GM19468 (cell line): Measurements from ENCODE around the gene PTDSS2.

Experiments
- ATAC-seq: cut with Tn5 transposase; IDR thresholded peaks from one replicate; pipeline ENCODE4 v1.9.1; 2021; ENCODE audit warnings: mild to moderate bottlenecking, moderate library complexity, moderate number of reproducible peaks; ENCODE audit not compliant: unreplicated experiment; ENCODE audit errors: extremely low read depth

Gene PTDSS2

GRCh38 chr11:520428-521176, 70.5 kb downstream of the PTDSS2 start:
- no peak for ATAC-seq

- no peak for ATAC-seq
Measured at GRCh38 chr11:521177-521688, 71.2 kb downstream of the PTDSS2 start.

GRCh38 chr11:526192-526591, 76.1 kb downstream of the PTDSS2 start:
- ATAC-seq = no peak

- no peak for ATAC-seq
Measured at GRCh38 chr11:528166-528814, 78.2 kb downstream of the PTDSS2 start.

- no peak for ATAC-seq
Measured at GRCh38 chr11:528815-529727, 79.0 kb downstream of the PTDSS2 start.

- ATAC-seq = no peak
Measured at GRCh38 chr11:529728-530411, 79.8 kb downstream of the PTDSS2 start.

GRCh38 chr11:530960-531831, 81.1 kb downstream of the PTDSS2 start:
- ATAC-seq = no peak

GRCh38 chr11:531919-532526, 81.9 kb downstream of the PTDSS2 start:
- no peak for ATAC-seq

- no peak for ATAC-seq
Measured at GRCh38 chr11:532527-532985, 82.5 kb downstream of the PTDSS2 start.

GRCh38 chr11:532986-533585, 83.0 kb downstream of the PTDSS2 start:
- no peak for ATAC-seq

- no peak for ATAC-seq
Measured at GRCh38 chr11:533586-534395, 83.7 kb downstream of the PTDSS2 start.

- ATAC-seq = no peak
Measured at GRCh38 chr11:534396-535209, 84.5 kb downstream of the PTDSS2 start.

GRCh38 chr11:535210-535518, 85.1 kb downstream of the PTDSS2 start:
- no peak for ATAC-seq

- ATAC-seq = peak; percentile 56
Measured at GRCh38 chr11:535519-536454, 85.7 kb downstream of the PTDSS2 start, which contains the start of gene HRAS. Gene HRAS, minus strand, starts transcription at chr11:535576.

- peak; percentile 28 for ATAC-seq
Measured at GRCh38 chr11:536841-537621, 87.0 kb downstream of the PTDSS2 start, which contains the start of gene LRRC56. Gene LRRC56, plus strand, starts transcription at chr11:537527. Its CDS starts 3,158 bp downstream, at chr11:540685.
